H1 (cell line): ENCODE measurements around the gene SPINT2. TPM values are rescaled to one million over a fixed set of nuclear protein-coding genes. Genes with fewer than 3 reads are reported as not detected.

Source experiments
- CTCF ChIA-PET: fragments of 300-600 bp; sonication (Branson Sonifier 250); formaldehyde crosslinking; loops from one replicate; lab custom pipeline; 2021; ENCODE audit not compliant: partially characterized antibody; lab: Charles Lee
- POLR2A ChIA-PET: fragments of 300-600 bp; sonication (Branson Sonifier 250); formaldehyde crosslinking; loops from one replicate; lab custom pipeline; 2021; ENCODE audit warnings: inconsistent platforms; ENCODE audit not compliant: partially characterized antibody; lab: Charles Lee
- DNase-seq, 2 experiments: peaks; one replicate each; pipeline versions ENCODE4 v3.0.0 to v3.0.0-alpha.2; 2010 to 2022; ENCODE audit warnings: low spot score in 2 of 2, low read depth in 1 of 2, mixed read lengths in 1 of 2
- FAIRE-seq: peaks from 2 replicates; lab custom pipeline; 2011; peaks lifted over from hg19 to GRCh38; lab: Jason Lieb, UNC
- H2AFZ ChIP-seq: 2 replicates; pipeline ENCODE4 v1.8.1; 2012; ENCODE audit warnings: low read length, inconsistent platforms
- H2AK5ac ChIP-seq: 2 replicates; pipeline ENCODE4 v1.6.1; 2013; ENCODE audit warnings: low read depth, low read length
- H2BK120ac ChIP-seq: replicated peaks from 2 replicates; pipeline ENCODE3; 2013; ENCODE audit warnings: low read depth, low read length, inconsistent platforms
- H2BK12ac ChIP-seq: 2 replicates; pipeline ENCODE4 v1.6.1; 2013; ENCODE audit warnings: low read depth, low read length
- H2BK15ac ChIP-seq: 2 replicates; pipeline ENCODE4 v1.6.1; 2013; ENCODE audit warnings: low read length
- H2BK20ac ChIP-seq: 2 replicates; pipeline ENCODE4 v1.6.1; 2013; ENCODE audit warnings: low read length
- H2BK5ac ChIP-seq: 2 replicates; pipeline ENCODE4 v1.6.1; 2013; ENCODE audit warnings: low read depth, low read length
- H3K14ac ChIP-seq: 2 replicates; pipeline ENCODE4 v1.6.1; 2013; ENCODE audit warnings: inconsistent platforms; ENCODE audit not compliant: insufficient read length
- H3K18ac ChIP-seq: 2 replicates; pipeline ENCODE4 v1.6.1; 2013; ENCODE audit warnings: low read length; ENCODE audit errors: extremely low read depth
- H3K23ac ChIP-seq: 2 replicates; pipeline ENCODE4 v1.6.1; 2013; ENCODE audit warnings: inconsistent platforms; ENCODE audit not compliant: insufficient read length
- H3K23me2 ChIP-seq: 2 replicates; pipeline ENCODE4 v1.6.1; 2013; ENCODE audit warnings: low read depth, low read length
- H3K27ac ChIP-seq: 2 replicates; pipeline ENCODE4 v1.6.1; 2011; ENCODE audit warnings: low read depth, low read length, inconsistent platforms
- H3K27me3 ChIP-seq, 4 experiments: replicated peaks in 1 of 4; 1 replicate in 1 of 4; 2 replicates in 3 of 4; pipeline versions ENCODE4 v1.6.1 to v1.8.1; 2011 to 2013; ENCODE audit warnings: low read length in 3 of 4, mild to moderate bottlenecking in 3 of 4, inconsistent platforms in 2 of 4, mixed read lengths in 2 of 4, moderate library complexity in 1 of 4; ENCODE audit not compliant: control insufficient read depth in 3 of 4, insufficient read depth in 3 of 4; ENCODE audit errors: extremely low read depth in 1 of 4
- H3K36me3 ChIP-seq, 4 experiments: 2 replicates each; pipeline versions ENCODE4 v1.6.1 to v1.8.1; 2011 to 2013; ENCODE audit warnings: mild to moderate bottlenecking in 4 of 4, low read length in 3 of 4, moderate library complexity in 2 of 4, control low read depth in 1 of 4, inconsistent platforms in 1 of 4; ENCODE audit not compliant: insufficient read depth in 4 of 4, control insufficient read depth in 2 of 4
- H3K4ac ChIP-seq: replicated peaks from 2 replicates; pipeline ENCODE3; 2013; ENCODE audit warnings: low read length, low read depth, mixed read lengths, inconsistent platforms; ENCODE audit not compliant: insufficient read length
- H3K4me1 ChIP-seq, 4 experiments: replicated peaks in 1 of 4; 1 replicate in 1 of 4; 2 replicates in 3 of 4; pipeline versions ENCODE4 v1.6.1 to v1.8.1; 2011 to 2013; ENCODE audit warnings: low read length in 3 of 4, inconsistent platforms in 2 of 4, mixed read lengths in 1 of 4; ENCODE audit not compliant: insufficient read depth in 4 of 4, control insufficient read depth in 3 of 4
- H3K4me2 ChIP-seq, 2 experiments: 2 replicates each; pipeline versions ENCODE4 v1.6.1 to v1.8.1; 2011 to 2013; ENCODE audit warnings: low read depth in 2 of 2, low read length in 2 of 2, control low read depth in 1 of 2, inconsistent platforms in 1 of 2, mild to moderate bottlenecking in 1 of 2; ENCODE audit not compliant: insufficient read depth in 1 of 2
- H3K4me3 ChIP-seq, 4 experiments: fragments of 200-600, 300-600 bp in 1 of 4; sonication (generic), shearing (Covaris generic), sonication (Bioruptor Twin) in 1 of 4; 2 replicates each; pipeline versions ENCODE4 v1.5.1 to v1.8.1; 2011 to 2016; ENCODE audit warnings: low read length in 4 of 4, low read depth in 3 of 4, control low read depth in 2 of 4, inconsistent platforms in 2 of 4, mild to moderate bottlenecking in 2 of 4, mixed read lengths in 1 of 4, moderate library complexity in 1 of 4; ENCODE audit not compliant: insufficient read depth in 2 of 4; ENCODE audit errors: extremely low read depth in 1 of 4
- H3K56ac ChIP-seq: replicated peaks from 2 replicates; pipeline ENCODE3; 2013; ENCODE audit warnings: low read depth, mild to moderate bottlenecking, mixed read lengths, low read length, inconsistent platforms; ENCODE audit not compliant: insufficient read length
- H3K79me1 ChIP-seq: 2 replicates; pipeline ENCODE4 v1.6.1; 2013; ENCODE audit warnings: low read depth, low read length, control low read depth
- H3K79me2 ChIP-seq, 2 experiments: 2 replicates each; pipeline versions ENCODE4 v1.6.1 to v1.8.1; 2012 to 2013; ENCODE audit warnings: low read length in 2 of 2, mild to moderate bottlenecking in 2 of 2, inconsistent platforms in 1 of 2; ENCODE audit not compliant: insufficient read depth in 2 of 2, control insufficient read depth in 1 of 2
- H3K9ac ChIP-seq, 4 experiments: replicated peaks in 1 of 4; 1 replicate in 1 of 4; 2 replicates in 3 of 4; pipeline versions ENCODE4 v1.6.1 to v1.8.1; 2011 to 2013; ENCODE audit warnings: low read depth in 3 of 4, low read length in 3 of 4, control low read depth in 2 of 4, mild to moderate bottlenecking in 2 of 4, moderate library complexity in 2 of 4, inconsistent platforms in 1 of 4; ENCODE audit errors: extremely low read depth in 1 of 4
- H3K9me3 ChIP-seq, 2 experiments: 2 replicates each; pipeline versions ENCODE4 v1.6.1 to v1.8.1; 2012 to 2013; ENCODE audit warnings: mild to moderate bottlenecking in 2 of 2, moderate library complexity in 2 of 2, control low read depth in 1 of 2, inconsistent platforms in 1 of 2, low read depth in 1 of 2, low read length in 1 of 2, mixed read lengths in 1 of 2; ENCODE audit not compliant: insufficient read depth in 2 of 2
- H4K20me1 ChIP-seq, 2 experiments: replicated peaks in 1 of 2; 2 replicates each; pipeline versions ENCODE3 to v1.8.1; 2011 to 2013; ENCODE audit warnings: inconsistent platforms in 2 of 2, low read length in 2 of 2, mild to moderate bottlenecking in 1 of 2; ENCODE audit not compliant: insufficient read depth in 2 of 2, control insufficient read depth in 1 of 2
- H4K5ac ChIP-seq: 2 replicates; pipeline ENCODE4 v1.6.1; 2013; ENCODE audit warnings: low read length, low read depth, mixed read lengths, inconsistent platforms; ENCODE audit not compliant: insufficient read length
- H4K8ac ChIP-seq: 2 replicates; pipeline ENCODE4 v1.8.0; 2013; ENCODE audit warnings: mild to moderate bottlenecking, moderate library complexity, low read length, inconsistent platforms; ENCODE audit not compliant: insufficient read depth; ENCODE audit errors: extremely low read depth
- H4K91ac ChIP-seq: replicated peaks from 2 replicates; pipeline ENCODE3; 2013; ENCODE audit warnings: low read length, mixed read lengths, inconsistent platforms; ENCODE audit not compliant: insufficient read length
- CTBP2 ChIP-seq: IDR thresholded peaks from 2 replicates; pipeline ENCODE4 v1.7.0; 2011; ENCODE audit warnings: borderline replicate concordance, mild to moderate bottlenecking, moderate library complexity, mixed read lengths, low read length; ENCODE audit not compliant: insufficient read depth, insufficient read length
- WGBS, 2 experiments: shearing (Covaris generic) in 1 of 2; methylation state at CpG; one replicate each; pipeline versions ENCODE4 v1.1.6 to v1.1.7; 2013 to 2015; ENCODE audit warnings: low lambda C conversion rate in 2 of 2, mixed read lengths in 2 of 2, inconsistent platforms in 1 of 2, low coverage in 1 of 2, missing lambda C conversion rate in 1 of 2; ENCODE audit not compliant: insufficient replicate concordance in 2 of 2, insufficient coverage in 1 of 2, insufficient read length in 1 of 2; ENCODE audit errors: extremely low coverage in 1 of 2, missing lambda C conversion rate in 1 of 2; 5-methylcytosine and 5-hydroxymethylcytosine counted together
- polyA plus RNA-seq, 7 experiments: library from polyadenylated mRNA; depleted of rRNA in 3 of 7; stranded (reverse) in 5 of 7; unstranded in 2 of 7; fragments of >200 nt in 5 of 7; fragments of 200-250 nt in 2 of 7; gene quantifications; 1 replicate in 5 of 7; 2 replicates in 1 of 7; 4 replicates in 1 of 7; pipeline versions ENCODE4 v1.2.1 to v1.2.3, GENCODE V29; 2011 to 2013; ENCODE audit warnings: missing spikeins in 2 of 7, mixed read lengths in 2 of 7
- total RNA-seq: library from RNA; stranded (reverse); fragmentation: NEBNext Ultra II Directional; extraction: Animal tissue kit (Norgen Biotek cat#: 25700); gene quantifications from 2 replicates; pipeline ENCODE4 v1.2.1, GENCODE V29; 2021

The SPINT2 gene
- total and polyA plus RNA-seq, 2 of the 8 experiments (the other 6 are each of a cell fraction or from before 2014, with no cell fraction given): 294 to 296 TPM

DNA sequence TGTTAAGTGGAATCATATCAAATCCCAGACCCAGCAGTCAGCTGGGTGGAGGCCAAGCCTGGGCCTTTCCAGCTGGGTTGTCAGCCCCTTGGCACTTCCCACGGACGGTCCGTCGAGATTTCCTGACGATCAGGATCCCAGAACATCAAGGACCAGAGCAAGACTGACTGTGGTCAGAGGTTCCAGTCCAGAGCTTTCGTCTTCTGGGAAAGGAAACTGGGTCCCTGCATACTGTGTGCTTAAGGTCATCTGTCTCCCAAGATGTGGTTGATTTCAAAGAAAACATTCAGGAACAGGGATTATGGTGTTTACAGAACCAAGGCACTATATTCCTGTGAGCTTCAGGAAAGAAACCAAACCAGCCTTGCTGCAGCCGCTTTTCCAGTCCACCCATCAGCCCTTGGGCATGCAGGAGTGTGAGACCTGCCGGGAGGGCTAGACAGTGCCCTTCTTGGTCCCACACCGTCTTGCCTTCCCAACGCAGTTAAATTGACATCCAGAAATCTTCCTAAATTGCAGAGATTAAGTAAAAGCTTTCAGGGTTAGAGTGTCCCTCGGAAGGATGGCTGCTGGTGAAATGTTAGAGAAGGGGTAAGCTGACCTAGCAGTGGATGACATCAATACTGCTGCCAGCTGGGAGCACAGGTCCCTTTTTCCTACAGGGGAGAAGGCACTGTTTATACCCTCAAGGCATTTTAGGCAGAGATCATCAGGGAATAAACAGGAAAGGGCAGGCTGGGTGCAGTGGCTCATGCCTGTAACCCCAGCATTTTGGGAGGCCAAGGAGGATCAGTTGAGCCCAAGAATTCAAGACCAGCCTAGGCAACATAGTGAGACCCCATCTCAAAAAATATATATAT lies 34.7 kb downstream of the SPINT2 start:
- H3K4me2 ChIP-seq: no peak overlapping the region
- FAIRE-seq: no peak
- CTCF ChIA-PET: interaction anchor here (0.7 to 1.6 kb wide), 9 partner anchors 13 to 65 kb away, joined by 3 to 5 read pairs (median 3); no protein-coding TSS in a partner anchor

More for the DNA sequence above, 34.7 kb downstream of the SPINT2 start:
- WGBS, 2 experiments: 93% methylated on average over 11 of the region's 11 CpGs; no CpG with 5 or more reads in 1 of the 2 experiments
- no peak for DNase-seq
- Histone ChIP-seq H3K56ac (no peak overlapping the region), H2BK15ac (no peak overlapping the region)
- no peak for TF ChIP-seq CTBP2
- TF ChIP-seq, all 59 proteins: peak for 0
- H3K23ac ChIP-seq: no peak overlapping the region
- no peak overlapping the region for H3K4me3 ChIP-seq
- H3K4me1 ChIP-seq: peaks cover 0 to 8% (median 5%) of the 10 kb centered on the region in 4 experiments; a peak in 5 of 7 replicates
- no peak overlapping the region for H4K5ac ChIP-seq
- H2BK20ac ChIP-seq: no peak overlapping the region
- no peaks in the 10 kb centered on the region for H3K79me2 ChIP-seq
- H3K79me1 ChIP-seq: no peaks in the 10 kb centered on the region
- H3K9me3 ChIP-seq: peaks cover 0 to 3% of the 10 kb centered on the region in 2 experiments; a peak in 1 of 4 replicates
- no peak overlapping the region for H3K18ac ChIP-seq
- H4K20me1 ChIP-seq: peaks cover 0 to 2% of the 10 kb centered on the region in 2 experiments
- no peak overlapping the region for H2AK5ac ChIP-seq
- H2BK5ac ChIP-seq: no peak overlapping the region
- no peaks in the 10 kb centered on the region for H3K23me2 ChIP-seq
- H2BK120ac ChIP-seq: no peak overlapping the region
- H2AFZ ChIP-seq: no peak overlapping the region
- H3K36me3 ChIP-seq: peaks cover 0 to 3% (median 0%) of the 10 kb centered on the region in 4 experiments; a peak in 1 of 8 replicates
- H3K4ac ChIP-seq: no peak overlapping the region
- POLR2A ChIA-PET: interaction anchor here (0.8 to 1.2 kb wide), 2 partner anchors 19 to 23 kb away, joined by 3 read pairs; no protein-coding TSS in a partner anchor
- H3K27me3 ChIP-seq: no peaks in the 10 kb centered on the region; a peak in 2 of 7 replicates
- no peak overlapping the region for H3K14ac ChIP-seq
- H3K27ac ChIP-seq: no peak overlapping the region
- no peak overlapping the region for H3K9ac ChIP-seq
- no peak overlapping the region for H2BK12ac ChIP-seq
- no peak overlapping the region for H4K91ac ChIP-seq
- no peak overlapping the region for H4K8ac ChIP-seq
